ENCODE results near the gene FRY.

DNA sequence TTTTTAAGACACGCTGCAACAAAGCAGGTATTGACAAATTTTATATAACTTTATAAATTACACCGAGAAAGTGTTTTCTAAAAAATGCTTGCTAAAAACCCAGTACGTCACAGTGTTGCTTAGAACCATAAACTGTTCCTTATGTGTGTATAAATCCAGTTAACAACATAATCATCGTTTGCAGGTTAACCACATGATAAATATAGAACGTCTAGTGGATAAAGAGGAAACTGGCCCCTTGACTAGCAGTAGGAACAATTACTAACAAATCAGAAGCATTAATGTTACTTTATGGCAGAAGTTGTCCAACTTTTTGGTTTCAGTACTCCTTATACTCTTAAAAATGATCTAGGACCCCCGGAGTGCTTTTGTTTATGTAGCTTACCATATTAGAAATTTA lies 284.9 kb downstream of the FRY start:
- TF ChIP-seq, protein P1, sequence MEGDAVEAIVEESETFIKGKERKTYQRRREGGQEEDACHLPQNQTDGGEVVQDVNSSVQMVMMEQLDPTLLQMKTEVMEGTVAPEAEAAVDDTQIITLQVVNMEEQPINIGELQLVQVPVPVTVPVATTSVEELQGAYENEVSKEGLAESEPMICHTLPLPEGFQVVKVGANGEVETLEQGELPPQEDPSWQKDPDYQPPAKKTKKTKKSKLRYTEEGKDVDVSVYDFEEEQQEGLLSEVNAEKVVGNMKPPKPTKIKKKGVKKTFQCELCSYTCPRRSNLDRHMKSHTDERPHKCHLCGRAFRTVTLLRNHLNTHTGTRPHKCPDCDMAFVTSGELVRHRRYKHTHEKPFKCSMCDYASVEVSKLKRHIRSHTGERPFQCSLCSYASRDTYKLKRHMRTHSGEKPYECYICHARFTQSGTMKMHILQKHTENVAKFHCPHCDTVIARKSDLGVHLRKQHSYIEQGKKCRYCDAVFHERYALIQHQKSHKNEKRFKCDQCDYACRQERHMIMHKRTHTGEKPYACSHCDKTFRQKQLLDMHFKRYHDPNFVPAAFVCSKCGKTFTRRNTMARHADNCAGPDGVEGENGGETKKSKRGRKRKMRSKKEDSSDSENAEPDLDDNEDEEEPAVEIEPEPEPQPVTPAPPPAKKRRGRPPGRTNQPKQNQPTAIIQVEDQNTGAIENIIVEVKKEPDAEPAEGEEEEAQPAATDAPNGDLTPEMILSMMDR (IDR thresholded peaks at IDR 0.05) = no peak
- TF ChIP-seq POLR2A (IDR thresholded peaks at IDR 0.05) = no peak
